ENCODE results near the gene DNAH7.

Gene DNAH7

GRCh38 chr2:195857132-195857531 is 211.5 kb downstream of the DNAH7 start:
- no peak for DNase-seq

GRCh38 chr2:195850764-195851163 is 217.9 kb downstream of the DNAH7 start:
- no peak for DNase-seq

DNA sequence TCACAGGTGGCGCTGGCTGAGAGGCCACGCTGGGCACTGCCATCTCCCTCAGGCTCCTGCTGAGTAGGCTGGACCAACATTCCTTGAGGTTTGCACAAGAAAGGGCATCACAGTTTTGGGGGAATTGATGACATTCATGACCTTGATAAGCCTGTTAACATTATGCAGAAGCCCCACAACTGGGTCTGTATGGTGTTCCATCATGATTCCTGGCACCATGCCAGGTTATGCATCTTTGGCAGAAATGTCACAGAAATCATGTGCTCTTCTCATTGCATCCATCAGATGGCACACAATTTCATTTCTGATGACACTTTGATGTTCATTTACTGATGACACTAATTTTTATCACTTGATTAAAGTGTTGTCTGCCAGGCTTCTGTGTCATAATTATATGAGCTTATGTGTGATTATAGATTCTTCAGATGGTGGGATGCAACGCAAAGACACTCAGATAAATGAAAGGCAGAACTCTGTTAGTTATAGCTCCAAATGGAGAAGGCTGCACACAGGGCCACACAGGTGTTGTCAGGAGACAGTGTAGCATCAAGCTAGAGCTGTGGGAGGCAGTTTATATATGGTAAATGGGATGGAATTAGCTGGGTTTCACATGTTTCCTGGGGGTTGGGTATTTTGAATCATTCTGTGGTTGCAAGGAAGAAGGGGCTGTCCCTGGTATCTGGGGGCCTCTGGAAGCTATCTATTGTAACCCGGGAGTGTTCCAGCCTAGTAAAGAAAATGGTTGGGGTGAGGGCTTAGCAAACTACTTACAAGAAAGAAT is 220.3 kb downstream of the DNAH7 start:
- no peak for DNase-seq

DNA sequence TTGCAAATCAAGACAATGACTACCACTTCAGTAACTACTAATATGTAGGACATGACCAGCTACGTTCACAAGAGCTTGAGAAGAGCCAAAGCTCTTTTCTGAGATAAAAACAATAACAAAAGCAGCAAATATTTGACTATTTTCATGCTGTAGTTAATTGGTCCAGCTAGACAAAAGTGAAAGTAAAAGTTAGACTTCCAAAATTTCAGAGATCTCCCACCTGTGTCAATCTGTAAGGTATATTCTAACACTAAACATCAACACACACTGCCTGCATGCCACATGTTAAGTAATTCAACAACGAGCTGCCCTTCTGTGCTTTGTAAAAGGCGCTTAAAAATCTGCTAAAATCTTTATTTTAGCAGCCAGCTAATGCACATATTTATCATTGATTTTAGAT is 225.7 kb downstream of the DNAH7 start:
- no peak for DNase-seq

GRCh38 chr2:195838002-195838401 is 230.6 kb downstream of the DNAH7 start:
- DNase-seq, result no peak

- DNase-seq, result no peak
Measured at GRCh38 chr2:195836002-195836401, 232.6 kb downstream of the DNAH7 start.

- no peak for DNase-seq
Measured at GRCh38 chr2:195834836-195835235, 233.8 kb downstream of the DNAH7 start.

GRCh38 chr2:195830968-195831950 is 237.4 kb downstream of the DNAH7 start:
- no peak for DNase-seq

DNA sequence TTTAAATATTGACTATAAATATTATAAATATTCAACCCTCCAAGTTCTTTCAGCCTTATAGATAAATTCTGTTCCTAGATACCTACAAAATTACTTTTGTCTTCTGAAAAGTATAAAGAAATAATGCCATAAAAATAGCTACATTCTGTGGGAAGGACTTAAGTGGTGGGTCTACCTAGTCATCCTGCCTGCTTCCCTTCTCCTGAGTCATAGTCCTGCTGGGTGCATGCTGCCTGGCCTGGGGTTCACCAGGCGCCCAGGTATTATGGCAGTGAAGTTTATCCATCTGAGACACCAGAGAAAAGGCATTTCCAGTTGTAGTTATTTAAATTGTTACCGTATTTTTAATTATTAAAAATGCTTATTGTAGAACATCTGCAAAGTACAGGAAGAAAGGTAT is 244.2 kb downstream of the DNAH7 start:
- DNase-seq, result no peak

DNA sequence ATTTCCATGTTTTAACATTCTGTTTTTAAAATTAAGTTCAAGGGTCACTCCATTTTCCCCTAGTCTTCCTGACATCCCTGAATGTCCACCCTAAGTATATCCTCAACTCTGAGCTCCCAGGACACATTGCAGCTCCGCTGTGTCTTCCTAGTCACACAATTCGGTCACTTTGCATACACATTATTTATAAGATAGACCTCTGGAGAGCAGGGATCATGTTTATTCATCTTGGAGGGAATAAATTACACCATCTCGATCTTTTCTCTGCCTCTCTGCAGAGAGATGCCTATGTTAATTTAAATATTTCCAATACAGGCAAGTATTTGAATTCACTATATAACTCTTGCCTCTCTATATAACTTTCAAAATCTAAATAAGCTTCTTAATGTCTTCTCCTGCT is 245.4 kb downstream of the DNAH7 start:
- no peak for DNase-seq

DNA sequence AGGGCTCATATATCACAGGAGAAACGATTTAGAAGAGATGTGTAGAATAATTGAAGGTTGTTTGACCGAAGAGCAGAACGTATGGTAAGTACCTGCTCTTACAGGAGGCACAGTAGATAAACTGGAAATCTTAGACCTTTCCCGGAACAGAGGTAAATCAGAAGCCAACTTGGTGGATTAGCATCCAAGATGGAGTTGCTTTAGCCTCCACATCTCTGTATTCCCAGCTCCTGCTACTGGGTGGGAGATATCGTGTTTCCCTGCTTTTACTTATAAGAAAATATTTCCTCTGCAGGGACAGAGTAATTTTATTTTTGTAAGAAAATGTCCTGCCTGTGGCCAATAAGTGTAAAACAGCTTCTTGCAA is 247.1 kb downstream of the DNAH7 start:
- no peak for DNase-seq

- no peak for DNase-seq
Measured at GRCh38 chr2:195820867-195821565, 247.6 kb downstream of the DNAH7 start.

GRCh38 chr2:195820373-195820772 is 248.3 kb downstream of the DNAH7 start:
- no peak for DNase-seq

DNA sequence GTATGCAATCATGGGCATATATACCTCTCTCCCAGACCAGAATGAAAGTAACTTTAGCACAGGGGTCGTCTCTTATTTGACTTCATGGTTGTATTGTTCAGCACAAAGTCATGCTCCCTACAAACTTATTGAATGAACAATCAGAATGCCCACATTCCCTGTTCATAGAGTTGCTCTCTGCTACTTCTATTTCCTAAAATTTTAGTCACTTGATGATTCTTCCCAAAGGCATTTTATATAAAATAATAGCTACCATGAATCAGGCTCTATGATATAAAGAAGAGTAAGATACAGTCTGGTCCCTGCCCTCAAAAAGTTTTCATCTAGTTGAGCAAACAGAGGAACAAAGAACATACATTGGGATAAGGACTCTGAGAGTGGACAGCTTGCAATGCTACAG is 249.4 kb downstream of the DNAH7 start:
- DNase-seq, result no peak

DNA sequence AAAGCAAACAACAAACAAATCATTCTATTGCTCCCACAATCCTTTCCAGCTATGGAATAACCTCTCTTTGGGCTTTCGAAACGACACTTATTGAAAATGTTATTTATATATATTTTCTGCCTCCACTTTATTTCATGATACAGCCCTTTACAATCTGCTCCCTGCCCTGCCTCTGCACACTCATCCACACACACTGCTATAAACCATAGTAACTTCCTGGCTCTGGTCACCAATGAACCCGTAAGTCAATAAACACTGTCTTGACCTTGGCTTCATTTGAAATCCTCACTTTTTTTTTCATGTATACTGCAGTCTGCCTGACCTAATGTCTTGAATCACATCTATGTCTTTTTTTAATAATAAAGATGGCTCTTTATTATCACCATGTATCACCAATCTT is 250.1 kb downstream of the DNAH7 start:
- no peak for DNase-seq

GRCh38 chr2:195818106-195818505 is 250.5 kb downstream of the DNAH7 start:
- DNase-seq, result no peak

GRCh38 chr2:195815083-195815482 is 253.6 kb downstream of the DNAH7 start:
- no peak for DNase-seq

DNA sequence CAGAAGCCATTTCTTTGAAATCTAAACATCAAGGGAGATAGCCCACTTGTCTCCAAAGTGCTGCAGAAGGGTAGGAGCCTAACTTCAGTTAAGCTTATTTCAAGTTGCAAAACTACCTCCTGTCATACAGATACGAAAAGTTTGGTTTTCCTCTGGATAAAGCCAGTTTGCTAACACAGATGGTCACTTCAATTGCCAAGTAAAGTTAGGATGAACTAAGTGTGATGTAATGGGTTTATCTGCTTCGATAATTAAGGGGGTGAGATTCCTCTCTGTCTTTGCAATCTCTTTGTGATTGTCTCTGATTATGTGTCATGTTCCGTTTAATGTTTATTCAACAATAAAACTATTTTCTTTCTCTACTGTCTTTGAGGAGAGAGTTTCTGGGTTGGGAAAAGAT is 255.2 kb downstream of the DNAH7 start:
- no peak for DNase-seq

DNA sequence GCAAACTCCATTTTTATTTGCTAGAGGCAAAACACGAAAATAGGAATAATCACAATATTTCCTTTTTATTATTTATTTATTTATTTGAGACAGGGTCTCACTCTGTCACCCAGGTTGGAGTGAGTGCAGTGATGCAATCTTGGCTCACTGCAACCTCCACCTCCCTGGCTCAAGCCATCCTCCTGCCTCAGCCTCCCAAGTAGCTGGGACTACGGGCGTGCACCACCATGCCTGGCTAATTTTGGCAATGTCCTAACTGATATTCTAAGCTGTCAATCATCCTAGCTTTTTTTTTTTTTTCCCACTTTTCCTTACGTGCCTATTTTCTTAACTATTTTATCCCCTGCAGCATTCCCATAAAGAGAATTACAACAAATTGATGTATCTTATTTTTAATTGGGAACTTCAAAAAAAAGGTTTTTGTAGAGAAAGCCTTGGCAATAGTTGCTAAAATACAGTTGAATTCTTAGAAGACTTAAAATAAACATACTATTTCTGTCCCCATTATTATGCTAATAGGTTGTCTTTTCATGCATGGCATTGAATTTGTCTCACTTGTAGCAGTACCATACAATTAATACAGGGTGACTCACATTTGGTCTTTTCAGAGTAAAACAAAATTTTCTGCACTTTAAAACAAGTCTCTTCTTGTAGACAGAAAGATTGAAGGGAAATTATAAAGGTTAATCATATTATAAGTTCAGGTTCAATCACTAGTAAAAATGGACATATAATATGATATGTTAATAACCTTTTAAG is 258.1 kb downstream of the DNAH7 start:
- DNase-seq, result no peak

GRCh38 chr2:195808189-195808588 is 260.4 kb downstream of the DNAH7 start:
- no peak for DNase-seq

- no peak for DNase-seq
Measured at GRCh38 chr2:195805283-195805976, 263.2 kb downstream of the DNAH7 start.

GRCh38 chr2:195795879-195796278 is 272.8 kb downstream of the DNAH7 start:
- DNase-seq, result no peak
